Measurements from ENCODE around the gene MOCS1. TPM values are rescaled to one million over a fixed set of nuclear protein-coding genes. Genes with fewer than 3 reads are reported as not detected.

MOCS1 gene
- polyA plus RNA-seq, 1 of the 3 experiments (the other 2 are of a cell fraction), result 4.2 TPM

DNA sequence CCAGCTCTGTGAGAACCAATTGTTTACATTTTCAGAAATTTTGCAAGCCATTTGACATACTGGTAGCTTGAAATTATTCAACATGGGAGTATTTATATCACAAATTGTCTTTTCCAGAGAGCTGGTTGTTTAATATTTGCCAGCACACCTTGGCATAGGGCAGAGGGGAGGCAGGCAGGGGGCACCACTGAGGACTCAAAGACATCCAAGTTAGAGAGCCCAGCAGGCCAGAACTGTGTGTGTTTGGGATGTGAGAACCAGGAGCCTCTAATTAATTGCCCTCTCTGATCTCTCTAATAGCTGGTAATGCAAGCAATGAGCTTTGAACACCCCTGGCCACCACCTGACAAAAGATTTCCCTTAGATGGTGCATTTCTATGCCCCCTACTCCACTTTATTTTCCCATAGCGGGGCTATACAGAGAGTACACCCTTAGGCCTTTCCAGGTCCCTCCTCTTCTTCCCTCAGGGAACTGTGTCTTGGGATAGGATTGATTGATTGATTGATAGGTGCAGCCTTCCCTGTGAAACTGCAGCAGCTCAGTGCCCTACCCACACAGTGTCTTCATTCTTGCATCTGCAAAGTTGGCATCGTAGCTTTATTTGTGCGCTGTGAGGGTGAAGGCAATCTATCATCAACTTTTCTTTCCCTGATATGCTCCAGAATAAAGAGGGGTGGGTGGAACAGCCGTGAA is 29.2 kb downstream of the MOCS1 start:
- WGBS (ENCODE audit: low lambda C conversion rate), result 75% methylated on average over 4 of the region's 4 CpGs
- TF ChIP-seq FOXM1 (IDR thresholded peaks at IDR 0.05; ENCODE audit: low read depth) (no peak), TAF1 (IDR thresholded peaks at IDR 0.05; ENCODE audit: borderline replicate concordance, low read depth, low read length) (no peak), TCF12 (IDR thresholded peaks at IDR 0.05) (no peak), EZH2phosphoT487 (IDR thresholded peaks at IDR 0.05; ENCODE audit: borderline replicate concordance, low read depth) (no peak)
- TF ChIP-seq, protein P1, sequence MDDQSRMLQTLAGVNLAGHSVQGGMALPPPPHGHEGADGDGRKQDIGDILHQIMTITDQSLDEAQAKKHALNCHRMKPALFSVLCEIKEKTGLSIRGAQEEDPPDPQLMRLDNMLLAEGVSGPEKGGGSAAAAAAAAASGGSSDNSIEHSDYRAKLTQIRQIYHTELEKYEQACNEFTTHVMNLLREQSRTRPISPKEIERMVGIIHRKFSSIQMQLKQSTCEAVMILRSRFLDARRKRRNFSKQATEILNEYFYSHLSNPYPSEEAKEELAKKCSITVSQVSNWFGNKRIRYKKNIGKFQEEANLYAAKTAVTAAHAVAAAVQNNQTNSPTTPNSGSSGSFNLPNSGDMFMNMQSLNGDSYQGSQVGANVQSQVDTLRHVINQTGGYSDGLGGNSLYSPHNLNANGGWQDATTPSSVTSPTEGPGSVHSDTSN (IDR thresholded peaks at IDR 0.05), result no peak
- TF ChIP-seq, protein P2, sequence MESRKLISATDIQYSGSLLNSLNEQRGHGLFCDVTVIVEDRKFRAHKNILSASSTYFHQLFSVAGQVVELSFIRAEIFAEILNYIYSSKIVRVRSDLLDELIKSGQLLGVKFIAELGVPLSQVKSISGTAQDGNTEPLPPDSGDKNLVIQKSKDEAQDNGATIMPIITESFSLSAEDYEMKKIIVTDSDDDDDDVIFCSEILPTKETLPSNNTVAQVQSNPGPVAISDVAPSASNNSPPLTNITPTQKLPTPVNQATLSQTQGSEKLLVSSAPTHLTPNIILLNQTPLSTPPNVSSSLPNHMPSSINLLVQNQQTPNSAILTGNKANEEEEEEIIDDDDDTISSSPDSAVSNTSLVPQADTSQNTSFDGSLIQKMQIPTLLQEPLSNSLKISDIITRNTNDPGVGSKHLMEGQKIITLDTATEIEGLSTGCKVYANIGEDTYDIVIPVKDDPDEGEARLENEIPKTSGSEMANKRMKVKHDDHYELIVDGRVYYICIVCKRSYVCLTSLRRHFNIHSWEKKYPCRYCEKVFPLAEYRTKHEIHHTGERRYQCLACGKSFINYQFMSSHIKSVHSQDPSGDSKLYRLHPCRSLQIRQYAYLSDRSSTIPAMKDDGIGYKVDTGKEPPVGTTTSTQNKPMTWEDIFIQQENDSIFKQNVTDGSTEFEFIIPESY (IDR thresholded peaks at IDR 0.05; ENCODE audit: borderline replicate concordance, low read depth), result no peak
- H3K9me3 ChIP-seq, result no peaks in the 10 kb centered on the region

DNA sequence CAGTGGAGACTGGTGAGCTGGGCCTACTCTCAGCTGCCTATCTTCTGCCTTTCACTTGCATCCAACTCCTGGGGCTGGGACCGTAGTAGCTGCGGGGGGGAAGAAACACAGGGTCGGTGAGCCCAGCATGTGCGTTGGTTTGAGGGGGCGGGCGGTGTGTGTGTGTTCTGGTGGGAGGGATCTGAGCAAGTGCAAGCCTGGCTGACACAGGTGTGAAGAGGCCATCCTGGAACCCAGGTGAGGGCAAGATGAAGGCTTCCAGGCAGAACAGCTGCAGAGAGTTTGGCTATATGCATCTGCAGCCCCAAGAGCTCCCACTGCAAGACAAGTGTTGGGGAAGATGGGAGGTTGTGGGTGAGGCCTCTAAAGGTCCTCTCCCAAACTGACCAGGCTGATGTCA is 30.6 kb downstream of the MOCS1 start:
- Histone ChIP-seq H3K27ac (ENCODE audit: low read depth in 2 of 2, low read length in 1 of 2) (no peak overlapping the region), H4K20me1 (ENCODE audit: insufficient read depth) (no peaks in the 10 kb centered on the region), H3K9ac (no peak overlapping the region), H2AFZ (ENCODE audit: low read depth) (no peak overlapping the region), H3K4me2 (no peak overlapping the region), H3K9me2 (no peaks in the 10 kb centered on the region), H3K4me3 (ENCODE audit: low read depth in 2 of 2, low read length in 1 of 2) (no peak overlapping the region), H3K36me3 (replicated peaks in 1 of 2; ENCODE audit: control insufficient read depth in 1 of 2, insufficient read depth in 2 of 2, low read length in 1 of 2) (no peaks in the 10 kb centered on the region), H3K79me2 (ENCODE audit: insufficient read depth) (no peaks in the 10 kb centered on the region), H3F3A (replicated peaks; ENCODE audit: insufficient read depth) (no peaks in the 10 kb centered on the region), H3K9me3 (no peaks in the 10 kb centered on the region), H3K27me3 (ENCODE audit: insufficient read depth) (no peaks in the 10 kb centered on the region), H3K4me1 (ENCODE audit: control insufficient read depth in 1 of 2, insufficient read depth in 2 of 2, low read depth in 1 of 2, low read length in 1 of 2) (peaks cover 0 to 4% of the 10 kb centered on the region in 2 experiments; a peak in 1 of 4 replicates)
- TF ChIP-seq GATA2 (CRISPR knock-in tag; IDR thresholded peaks at IDR 0.05) (no peak), CHD2 (IDR thresholded peaks at IDR 0.05; ENCODE audit: low read length, partially characterized antibody) (no peak), POLR2AphosphoS5 (IDR thresholded peaks at IDR 0.05; ENCODE audit: low read depth, low read length) (no peak), TCF12 (IDR thresholded peaks at IDR 0.05) (no peak), FOSL2 (IDR thresholded peaks at IDR 0.05; ENCODE audit: borderline replicate concordance, low read depth) (no peak), RFX5 (IDR thresholded peaks at IDR 0.05; ENCODE audit: low read length) (no peak), YY1 (IDR thresholded peaks at IDR 0.05; ENCODE audit: low read depth) (no peak), TAF1 (IDR thresholded peaks at IDR 0.05; ENCODE audit: borderline replicate concordance, low read depth, low read length) (no peak), EP300 (IDR thresholded peaks at IDR 0.05; ENCODE audit: borderline replicate concordance in 1 of 2, low read depth in 1 of 2, low read length in 1 of 2) (no peak)
- WGBS (ENCODE audit: low lambda C conversion rate), result 95% methylated on average over 6 of the region's 6 CpGs
- POLR2A ChIA-PET, result no interaction called here
- CTCF ChIA-PET, result interaction anchor here (1.1 to 1.6 kb wide), 3 partner anchors 36 to 542 kb away, joined by 3 to 6 read pairs (median 4); no protein-coding TSS in a partner anchor
- DNase-seq, result no peak

More for the DNA sequence above, 29.2 kb downstream of the MOCS1 start:
- H3K27ac ChIP-seq (ENCODE audit: low read depth in 2 of 2, low read length in 1 of 2), result no peak overlapping the region; a peak in 1 of 4 replicates
- no peak overlapping the region for H2AFZ ChIP-seq (ENCODE audit: low read depth)
- H3K4me1 ChIP-seq (ENCODE audit: control insufficient read depth in 1 of 2, insufficient read depth in 2 of 2, low read depth in 1 of 2, low read length in 1 of 2), result peaks cover 0 to 4% of the 10 kb centered on the region in 2 experiments; a peak in 1 of 4 replicates
- H3K4me2 ChIP-seq, result no peak overlapping the region
- H3K4me3 ChIP-seq (ENCODE audit: low read depth in 2 of 2, low read length in 1 of 2), result no peak overlapping the region
- ChIA-PET CTCF (interaction anchor here (0.6 to 1.7 kb wide), 4 partner anchors 12 to 543 kb away, joined by 3 to 6 read pairs (median 4); no protein-coding TSS in a partner anchor), POLR2A (no interaction called here)
- no peaks in the 10 kb centered on the region for H3F3A ChIP-seq (replicated peaks; ENCODE audit: insufficient read depth)
- no peaks in the 10 kb centered on the region for H3K27me3 ChIP-seq (ENCODE audit: insufficient read depth)
- no peaks in the 10 kb centered on the region for H3K36me3 ChIP-seq (replicated peaks in 1 of 2; ENCODE audit: control insufficient read depth in 1 of 2, insufficient read depth in 2 of 2, low read length in 1 of 2)
- H3K9me2 ChIP-seq, result no peaks in the 10 kb centered on the region
- H3K9ac ChIP-seq, result no peak overlapping the region
- H3K79me2 ChIP-seq (ENCODE audit: insufficient read depth), result no peaks in the 10 kb centered on the region
- H4K20me1 ChIP-seq (ENCODE audit: insufficient read depth), result no peaks in the 10 kb centered on the region
- no peak for DNase-seq

All from SK-N-SH (cell line).